GM19351 (cell line): ENCODE results near the gene CAB39.
A peak's percentile ranks its signal among the peaks of the same experiment; 100 is the strongest.

Experiments
- ATAC-seq: cut with Tn5 transposase; IDR thresholded peaks from one replicate; pipeline ENCODE4 v1.9.1; 2021; ENCODE audit warnings: mild to moderate bottlenecking, moderate library complexity; ENCODE audit not compliant: unreplicated experiment

The CAB39 gene

GRCh38 chr2:230779126-230779525 is 66.5 kb downstream of the CAB39 start:
- peak; percentile 31 for ATAC-seq

GRCh38 chr2:230779607-230780006 is 67.0 kb downstream of the CAB39 start:
- ATAC-seq: no peak

DNA sequence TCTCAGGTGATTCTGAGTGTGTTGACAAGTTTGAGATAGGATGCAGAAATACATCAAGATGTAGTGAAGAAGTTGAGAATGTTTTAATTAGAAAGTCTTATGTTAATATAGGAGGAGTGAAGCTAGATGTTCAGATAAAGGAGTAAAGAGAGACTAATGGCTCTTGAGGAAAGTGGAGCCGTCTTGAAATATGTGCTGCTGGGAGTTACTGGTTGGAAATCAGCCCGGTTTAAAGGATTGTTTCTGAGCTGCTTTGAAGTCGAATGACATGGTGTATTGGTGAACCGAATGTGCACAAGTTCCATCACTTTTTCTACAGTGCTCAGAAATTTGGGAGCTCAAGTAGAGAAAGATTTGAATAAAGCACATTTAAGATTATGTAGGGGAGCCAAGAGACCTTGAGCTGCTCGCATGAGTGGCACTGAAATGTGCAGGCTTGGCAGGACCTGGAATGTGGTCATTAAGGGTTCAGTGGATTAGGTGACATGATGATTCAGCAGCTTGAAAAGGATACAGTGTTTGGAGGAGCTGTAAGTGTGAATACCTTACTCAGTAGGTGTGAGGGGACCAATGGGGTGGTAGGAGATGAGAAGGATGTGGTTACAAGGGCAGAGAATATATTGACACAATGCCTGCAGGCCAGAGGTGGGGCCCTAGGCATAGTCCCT is 68.6 kb downstream of the CAB39 start:
- no peak for ATAC-seq

GRCh38 chr2:230783101-230783500 is 70.5 kb downstream of the CAB39 start:
- no peak for ATAC-seq

- no peak for ATAC-seq
Observed at GRCh38 chr2:230784795-230785194, 72.2 kb downstream of the CAB39 start.

DNA sequence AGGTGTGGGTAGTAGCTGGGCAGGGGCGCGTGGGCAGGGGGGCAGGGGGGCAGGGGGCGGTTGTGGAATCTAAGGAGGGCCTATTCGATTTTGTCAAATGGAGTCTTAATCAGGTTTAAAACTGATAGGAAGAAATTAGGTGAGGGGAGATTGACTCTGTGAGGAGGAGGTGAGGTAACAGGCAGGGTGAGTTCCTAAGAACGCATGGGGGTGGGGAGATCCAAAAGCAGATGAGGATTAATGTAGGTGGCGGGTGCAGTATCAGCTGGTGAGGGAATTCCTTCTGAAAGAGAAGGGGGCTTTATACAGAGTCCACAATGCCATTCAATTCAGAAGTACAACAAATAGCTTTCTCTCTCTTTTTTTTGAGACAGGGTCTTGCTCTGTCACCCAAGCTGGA is 72.7 kb downstream of the CAB39 start:
- ATAC-seq: no peak

DNA sequence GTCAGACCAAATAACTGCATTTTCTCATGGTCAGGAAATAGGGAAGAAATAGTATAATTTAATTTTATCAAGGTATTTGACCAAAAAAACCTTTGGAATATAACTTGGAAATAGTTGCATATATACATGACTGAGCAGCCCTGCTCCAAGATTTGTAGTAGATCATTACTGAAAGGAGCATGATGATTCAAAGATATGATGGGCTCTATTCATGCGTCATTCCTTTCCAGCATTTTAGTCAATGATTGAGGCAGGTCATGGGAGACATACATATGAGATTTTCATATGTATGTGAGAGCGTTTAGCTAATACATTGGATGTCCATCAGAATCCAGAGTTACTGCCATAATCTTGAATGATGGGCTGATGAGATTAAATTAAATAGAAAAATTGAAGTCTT is 74.5 kb downstream of the CAB39 start:
- ATAC-seq: no peak

DNA sequence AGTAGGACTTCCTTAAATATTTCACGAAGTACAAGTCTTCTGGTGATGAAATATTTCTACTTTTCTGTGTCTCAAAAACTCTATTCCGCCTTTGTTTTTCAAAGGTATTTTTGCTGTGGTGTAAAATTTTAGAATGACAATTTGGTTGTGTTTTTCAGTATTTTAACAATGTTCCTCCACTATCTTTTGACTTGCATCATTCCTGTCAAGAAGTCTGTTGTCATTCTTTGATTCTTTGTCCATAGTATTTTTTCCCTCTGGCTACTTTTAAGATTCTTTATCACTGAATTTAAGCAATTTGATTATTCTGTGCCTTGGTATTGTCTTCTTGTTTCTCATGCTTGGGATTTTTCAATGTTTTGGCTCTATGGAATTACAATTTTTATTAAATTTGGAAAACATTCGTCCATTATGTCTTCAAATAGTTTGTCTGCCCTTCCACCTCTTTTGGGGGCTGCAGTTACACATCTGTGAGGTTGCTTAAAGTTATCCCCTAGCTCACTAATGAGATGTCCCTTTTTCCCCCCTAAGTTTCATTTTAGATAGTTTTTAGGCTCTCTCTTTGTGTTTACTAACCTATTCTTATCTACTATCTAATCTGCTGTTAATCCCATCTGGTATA is 76.0 kb downstream of the CAB39 start:
- ATAC-seq: no peak

DNA sequence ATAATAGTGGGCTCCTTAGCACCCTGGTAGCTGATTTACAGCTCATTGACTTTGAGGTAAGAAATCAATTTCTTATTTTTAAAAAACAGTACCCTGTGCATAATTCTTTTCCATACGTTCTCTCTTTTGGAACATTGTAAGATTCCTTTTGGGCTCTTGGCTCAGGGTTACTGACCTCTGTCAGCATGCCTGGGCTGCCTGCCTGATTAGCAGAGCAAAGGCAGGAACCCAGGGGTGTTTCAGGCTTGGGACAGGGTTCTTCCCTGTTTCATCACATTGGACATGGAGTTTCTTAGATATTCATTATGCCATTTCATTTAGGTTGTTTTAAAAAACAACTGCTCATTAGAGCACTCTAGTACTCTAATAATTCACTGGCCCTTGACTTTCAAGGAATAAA is 78.3 kb downstream of the CAB39 start:
- ATAC-seq: no peak

- ATAC-seq: peak; percentile 56
Observed at GRCh38 chr2:230793572-230794359, 81.1 kb downstream of the CAB39 start.

GRCh38 chr2:230794497-230794896 is 81.9 kb downstream of the CAB39 start:
- ATAC-seq: no peak

GRCh38 chr2:230795856-230796255 is 83.2 kb downstream of the CAB39 start:
- ATAC-seq: no peak

DNA sequence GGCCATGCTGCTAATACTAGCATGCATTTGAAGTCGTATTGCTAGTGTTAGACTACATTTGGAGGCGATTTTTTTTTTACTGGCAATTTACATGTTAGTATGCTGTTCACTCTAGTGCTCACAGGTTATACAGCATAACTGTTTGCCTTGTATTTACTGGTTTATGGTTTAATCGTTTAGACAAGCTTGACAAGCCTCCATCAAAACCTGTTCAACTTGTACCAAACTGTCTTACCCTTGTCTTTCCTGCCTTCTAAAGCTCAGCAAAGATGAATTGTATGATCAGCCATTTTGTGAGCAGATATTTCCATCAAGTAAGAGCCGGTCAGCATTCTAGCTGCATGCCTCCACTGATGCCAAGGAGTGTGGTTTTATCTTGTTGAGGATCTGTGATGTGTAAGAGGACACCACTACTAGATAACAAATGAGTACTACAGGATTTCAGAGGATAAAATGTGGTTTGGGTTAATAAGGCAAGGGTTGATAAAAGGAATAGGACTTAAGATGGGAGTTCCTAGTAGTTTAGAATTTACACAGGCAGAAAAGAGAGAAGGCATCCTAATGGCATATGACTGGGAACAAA is 83.7 kb downstream of the CAB39 start:
- ATAC-seq: no peak

GRCh38 chr2:230797515-230798495 is 85.2 kb downstream of the CAB39 start:
- ATAC-seq: peak; percentile 81

DNA sequence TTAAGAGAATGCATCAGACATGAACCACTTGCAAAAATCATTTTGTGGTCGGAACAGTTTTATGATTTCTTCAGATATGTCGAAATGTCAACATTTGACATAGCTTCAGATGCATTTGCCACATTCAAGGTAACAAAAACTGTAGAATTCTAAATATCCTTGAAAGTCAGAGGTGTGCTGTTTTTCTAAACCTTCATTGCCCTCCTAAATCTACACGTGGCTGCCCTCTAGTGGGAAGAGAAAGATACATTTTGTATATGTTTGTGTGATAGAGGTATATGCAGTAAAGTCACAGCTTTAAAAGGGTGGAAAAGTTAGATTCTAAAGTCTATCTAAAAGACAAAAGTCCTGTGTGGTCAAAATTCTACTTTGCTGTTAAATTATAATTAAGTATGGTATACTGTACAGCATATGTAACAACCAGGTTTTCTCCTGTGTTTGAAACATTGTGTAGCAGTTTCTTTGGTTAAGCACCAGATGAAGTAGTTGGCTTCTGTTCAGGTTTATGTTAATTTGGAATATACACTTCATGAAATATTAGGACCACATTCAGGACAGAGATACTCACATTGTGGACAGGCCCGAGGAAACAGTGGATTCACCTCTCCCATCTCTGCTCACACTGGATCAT is 86.2 kb downstream of the CAB39 start:
- no peak for ATAC-seq

DNA sequence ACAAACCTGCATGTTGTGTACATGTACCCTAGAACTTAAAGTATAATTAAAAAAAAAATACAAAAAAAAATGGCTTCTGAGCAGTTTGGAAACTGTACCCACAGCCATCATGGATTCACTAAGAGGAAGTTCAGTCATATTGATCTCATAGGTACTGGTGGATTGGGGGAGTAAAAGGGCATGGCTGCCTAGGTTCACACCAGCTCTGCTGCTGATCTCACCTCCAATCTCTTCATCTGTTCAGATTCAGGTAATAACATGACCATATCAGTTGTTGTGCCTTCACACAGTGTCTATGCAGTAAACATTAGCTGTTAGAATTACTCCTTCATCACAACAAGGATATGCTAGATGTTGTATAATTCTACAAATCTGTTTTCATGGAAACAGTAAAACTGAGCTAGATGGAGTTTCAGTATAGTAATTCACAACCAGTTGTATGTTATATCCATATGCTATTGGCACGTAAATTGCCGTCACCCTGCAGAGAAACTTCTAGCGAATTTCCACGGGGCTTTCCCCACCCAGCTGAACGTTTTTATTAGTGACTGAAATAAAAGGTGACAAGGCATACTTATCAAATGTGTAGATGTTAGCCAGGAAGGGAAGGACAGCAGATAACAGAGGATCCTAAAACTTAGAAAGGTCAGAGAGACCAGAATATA is 92.8 kb downstream of the CAB39 start:
- no peak for ATAC-seq

GRCh38 chr2:230807729-230808128 is 95.1 kb downstream of the CAB39 start:
- no peak for ATAC-seq

- no peak for ATAC-seq
Observed at GRCh38 chr2:230809015-230809414, 96.4 kb downstream of the CAB39 start.

DNA sequence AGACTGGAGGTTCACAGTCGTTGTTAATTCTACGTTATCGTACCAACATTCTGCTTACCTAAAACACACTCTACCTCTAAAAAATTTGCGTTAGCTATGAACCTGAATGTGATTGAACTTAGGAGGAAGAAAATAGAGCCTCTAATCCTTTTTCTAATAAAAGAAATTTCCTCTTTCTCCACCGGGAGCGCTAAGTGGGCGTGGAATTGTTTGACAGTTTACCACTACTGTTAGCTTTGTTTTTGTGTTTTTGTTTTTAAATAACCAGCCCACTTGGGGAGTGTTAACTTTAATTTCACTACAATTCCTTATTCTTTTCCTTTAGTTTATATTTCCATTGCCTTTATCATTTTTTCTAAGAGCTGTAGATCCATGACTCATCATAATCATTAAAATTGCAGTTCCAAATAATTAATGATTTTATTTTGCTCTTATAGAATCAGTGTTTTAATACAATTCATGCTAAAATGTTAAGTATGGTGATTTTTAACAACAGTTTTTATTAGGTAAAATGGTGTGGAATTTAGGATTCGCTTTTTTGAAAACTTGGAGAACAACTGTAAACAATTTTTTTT is 97.1 kb downstream of the CAB39 start:
- no peak for ATAC-seq
